GM12801 (cell line): ENCODE results near the gene GBF1.

Experiments
- TF ChIP-seq, protein P1 (sequence below): IDR thresholded peaks from one replicate; pipeline ENCODE4 v1.5.1; 2011; ENCODE audit warnings: control low read depth; ENCODE audit not compliant: insufficient read length; ENCODE audit errors: extremely low read depth

The GBF1 gene

GRCh38 chr10:102298899-102299298 is 53.6 kb downstream of the GBF1 start:
- TF ChIP-seq, protein P1, sequence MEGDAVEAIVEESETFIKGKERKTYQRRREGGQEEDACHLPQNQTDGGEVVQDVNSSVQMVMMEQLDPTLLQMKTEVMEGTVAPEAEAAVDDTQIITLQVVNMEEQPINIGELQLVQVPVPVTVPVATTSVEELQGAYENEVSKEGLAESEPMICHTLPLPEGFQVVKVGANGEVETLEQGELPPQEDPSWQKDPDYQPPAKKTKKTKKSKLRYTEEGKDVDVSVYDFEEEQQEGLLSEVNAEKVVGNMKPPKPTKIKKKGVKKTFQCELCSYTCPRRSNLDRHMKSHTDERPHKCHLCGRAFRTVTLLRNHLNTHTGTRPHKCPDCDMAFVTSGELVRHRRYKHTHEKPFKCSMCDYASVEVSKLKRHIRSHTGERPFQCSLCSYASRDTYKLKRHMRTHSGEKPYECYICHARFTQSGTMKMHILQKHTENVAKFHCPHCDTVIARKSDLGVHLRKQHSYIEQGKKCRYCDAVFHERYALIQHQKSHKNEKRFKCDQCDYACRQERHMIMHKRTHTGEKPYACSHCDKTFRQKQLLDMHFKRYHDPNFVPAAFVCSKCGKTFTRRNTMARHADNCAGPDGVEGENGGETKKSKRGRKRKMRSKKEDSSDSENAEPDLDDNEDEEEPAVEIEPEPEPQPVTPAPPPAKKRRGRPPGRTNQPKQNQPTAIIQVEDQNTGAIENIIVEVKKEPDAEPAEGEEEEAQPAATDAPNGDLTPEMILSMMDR: no peak

DNA sequence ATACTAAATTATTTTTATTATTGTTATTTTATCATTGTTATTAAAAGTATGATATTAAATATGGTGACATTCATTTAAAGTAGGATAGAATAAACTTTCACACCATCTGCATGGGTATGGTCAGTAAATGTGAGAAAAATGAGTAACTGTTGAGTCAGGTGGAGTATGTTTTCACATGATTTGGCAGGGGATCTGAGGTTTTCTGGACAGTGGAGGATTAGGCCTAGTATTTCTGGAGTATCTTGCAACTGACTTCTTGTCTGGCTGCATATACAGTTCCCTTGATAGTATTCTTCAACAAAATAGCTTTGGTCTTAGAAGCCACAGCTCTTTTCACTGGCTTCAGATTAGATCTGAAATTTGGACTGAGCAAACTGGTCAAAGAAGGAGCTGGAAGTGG is 54.5 kb downstream of the GBF1 start:
- TF ChIP-seq, protein P1: no peak

DNA sequence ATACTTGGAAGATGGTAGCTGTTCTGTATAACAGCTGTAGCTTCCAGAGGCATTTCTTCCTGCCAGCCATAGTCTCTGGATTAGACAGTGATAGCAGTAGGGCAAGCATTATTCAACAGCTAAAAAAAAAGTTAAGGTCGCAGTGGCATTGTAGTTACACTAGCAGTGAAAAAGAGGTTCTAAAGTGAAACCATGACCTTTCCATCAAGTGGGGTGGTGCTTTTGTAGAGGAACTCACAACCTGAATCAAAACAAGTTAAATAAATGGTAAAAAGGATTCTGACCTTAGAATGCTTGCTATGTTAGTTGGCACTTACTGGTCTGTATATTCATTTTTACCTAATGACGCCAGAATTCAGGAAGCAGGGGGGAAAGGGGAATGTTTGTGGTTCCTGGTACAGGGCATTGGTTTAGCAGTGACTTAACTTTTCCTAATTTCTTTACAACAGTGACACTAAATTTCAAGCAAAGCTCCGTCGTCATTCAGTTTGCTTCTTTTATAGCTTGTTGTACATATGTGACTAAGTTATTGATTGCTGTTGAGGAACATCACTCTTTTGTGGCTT is 55.0 kb downstream of the GBF1 start:
- TF ChIP-seq, protein P1: no peak

- TF ChIP-seq, protein P1: no peak
Measured at GRCh38 chr10:102302611-102303010, 57.3 kb downstream of the GBF1 start.

GRCh38 chr10:102306006-102306405 is 60.7 kb downstream of the GBF1 start:
- TF ChIP-seq, protein P1: no peak

- TF ChIP-seq, protein P1: no peak
Measured at GRCh38 chr10:102306710-102307109, 61.4 kb downstream of the GBF1 start.

DNA sequence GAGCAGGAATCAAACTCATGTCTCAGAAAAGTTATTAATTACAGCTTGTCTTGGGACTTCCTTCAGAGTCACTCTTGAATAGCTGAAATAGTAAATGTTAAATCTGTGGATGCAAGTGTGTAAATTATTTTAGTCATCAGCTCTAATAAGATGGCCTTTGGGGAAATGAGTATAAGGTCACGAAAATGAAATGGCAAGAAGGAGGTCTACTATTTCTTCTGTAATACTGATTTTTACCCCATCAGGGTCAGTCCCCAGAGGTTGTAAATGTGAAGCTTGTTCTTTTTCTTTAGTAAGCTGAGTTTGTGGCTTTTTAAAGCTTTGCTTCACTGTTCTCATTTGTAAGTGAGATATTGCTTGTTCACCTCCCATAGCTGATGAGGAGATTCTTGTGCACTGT is 63.9 kb downstream of the GBF1 start:
- TF ChIP-seq, protein P1: no peak

- TF ChIP-seq, protein P1: no peak
Measured at GRCh38 chr10:102309916-102310315, 64.6 kb downstream of the GBF1 start.
